Stromal cell of bone marrow (primary cell): ENCODE results near the gene TRAP1.
"Not testable (repeated sequence)": the region's sequence is repeated elsewhere in the genome, so short reads cannot be mapped to it uniquely, and the experiment has no call there.

Experiments used
- DNase-seq: peaks from one replicate; pipeline ENCODE4 v3.0.0-alpha.2; 2012; ENCODE audit warnings: low read depth

The TRAP1 gene

GRCh38 chr16:3736116-3736515, 18.8 kb upstream of the TRAP1 start:
- DNase-seq, result no peak

- no peak for DNase-seq
Observed at GRCh38 chr16:3735541-3735940, 18.2 kb upstream of the TRAP1 start.

- DNase-seq, result no peak
Observed at GRCh38 chr16:3734758-3735221, 17.5 kb upstream of the TRAP1 start.

GRCh38 chr16:3734084-3734757, 16.9 kb upstream of the TRAP1 start:
- DNase-seq, result no peak

- no peak for DNase-seq
Observed at GRCh38 chr16:3732171-3732570, 14.8 kb upstream of the TRAP1 start.

- DNase-seq, result no peak
Observed at GRCh38 chr16:3731126-3731935, 14.0 kb upstream of the TRAP1 start.

GRCh38 chr16:3730161-3731125, 13.1 kb upstream of the TRAP1 start:
- no peak for DNase-seq

GRCh38 chr16:3729161-3730112, 12.1 kb upstream of the TRAP1 start:
- DNase-seq, result no peak

GRCh38 chr16:3728424-3729160, 11.3 kb upstream of the TRAP1 start:
- no peak for DNase-seq

GRCh38 chr16:3727806-3728381, 10.6 kb upstream of the TRAP1 start:
- DNase-seq, result no peak

GRCh38 chr16:3726021-3726687, 8.8 kb upstream of the TRAP1 start:
- DNase-seq, result no peak

- no peak for DNase-seq
Observed at GRCh38 chr16:3725276-3725675, 8.0 kb upstream of the TRAP1 start.

- no peak for DNase-seq
Observed at GRCh38 chr16:3722508-3722907, 5.2 kb upstream of the TRAP1 start.

GRCh38 chr16:3720418-3720817, 3.1 kb upstream of the TRAP1 start:
- DNase-seq, result no peak

GRCh38 chr16:3718628-3719027, 1.3 kb upstream of the TRAP1 start:
- DNase-seq, result no peak

- DNase-seq, result no peak
Observed at GRCh38 chr16:3718019-3718391, 681 bp upstream of the TRAP1 start.

GRCh38 chr16:3716831-3717234, 491 bp downstream of the TRAP1 start:
- DNase-seq, result no peak

- no peak for DNase-seq
Observed at GRCh38 chr16:3715430-3715829, 1.9 kb downstream of the TRAP1 start.

- DNase-seq, result not testable (repeated sequence)
Observed at GRCh38 chr16:3714378-3714777, 2.9 kb downstream of the TRAP1 start.
